Measurements from ENCODE around the gene PLXNB1. TPM values are rescaled to one million over a fixed set of nuclear protein-coding genes. Genes with fewer than 3 reads are reported as not detected.
A peak's percentile ranks its signal among the peaks of the same experiment; 100 is the strongest.

Gene PLXNB1
- total RNA-seq, 1 donor from 2014 or later = 62.0 TPM

DNA sequence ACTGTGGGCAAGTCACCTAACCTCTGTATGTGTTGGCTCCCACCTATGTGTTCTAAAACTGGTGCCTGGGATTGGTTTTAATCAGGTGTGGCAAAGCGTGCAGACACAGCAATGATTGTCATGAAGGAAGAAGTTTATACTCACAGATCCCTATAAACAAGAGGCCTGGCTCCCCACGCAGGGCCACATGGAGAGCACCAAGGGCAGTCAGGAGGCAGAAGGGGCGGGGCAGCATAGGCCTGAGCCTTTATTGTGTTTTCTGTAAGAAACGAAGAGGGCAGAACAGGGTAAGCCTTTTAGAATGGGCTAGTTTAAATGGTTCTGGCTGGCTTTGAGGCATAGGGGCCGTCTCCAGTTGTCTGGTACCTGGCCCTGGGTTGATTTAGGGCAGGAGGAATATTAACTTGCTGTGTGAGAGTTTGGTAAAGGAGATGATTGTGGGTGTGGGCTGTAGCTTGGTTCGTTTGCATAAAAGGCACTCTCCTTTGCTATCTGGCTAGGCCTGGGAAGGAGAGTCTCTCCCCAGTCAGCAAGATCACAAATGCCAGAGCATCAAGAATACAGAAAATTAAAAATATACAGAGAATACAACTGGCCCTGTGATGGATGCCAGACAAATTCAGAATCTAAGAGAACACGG is 60.1 kb downstream of the PLXNB1 start:
- no peak for ATAC-seq

GRCh38 chr3:48367201-48367600 is 62.7 kb downstream of the PLXNB1 start:
- no peak for ATAC-seq

- ATAC-seq = no peak
Observed at GRCh38 chr3:48364840-48365239, 65.0 kb downstream of the PLXNB1 start.

GRCh38 chr3:48361928-48362327 is 68.0 kb downstream of the PLXNB1 start:
- no peak for ATAC-seq

GRCh38 chr3:48356419-48356818 is 73.5 kb downstream of the PLXNB1 start:
- peak; percentile 55 for ATAC-seq

DNA sequence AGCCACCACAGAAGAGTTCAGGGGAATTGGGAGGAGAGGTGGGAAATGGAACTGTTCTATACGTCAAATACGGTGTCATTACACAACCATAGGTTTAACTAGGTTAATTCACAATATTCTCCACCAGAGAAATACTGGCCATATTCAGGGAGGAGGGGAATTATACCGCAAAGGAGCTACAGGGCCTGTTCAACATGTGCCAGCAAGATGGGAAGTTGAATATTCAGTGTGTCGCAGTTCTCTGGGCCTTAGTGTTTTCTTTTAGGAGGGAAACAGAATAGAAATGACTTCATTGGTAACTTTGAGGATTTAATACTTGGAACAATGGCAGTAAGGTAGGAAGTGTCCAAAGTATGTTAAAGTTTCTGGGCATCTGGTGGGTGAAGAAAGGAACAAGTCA is 75.9 kb downstream of the PLXNB1 start:
- no peak for ATAC-seq

Other genes starting within 250 kb of the PLXNB1 start
- 3.8 TPM for gene CDC25A, start 241.7 kb downstream of the PLXNB1 start, total RNA-seq
- gene CAMP, start 206.6 kb downstream of the PLXNB1 start, total RNA-seq = not detected
- 6.9 TPM for gene ZNF589, start 189.0 kb downstream of the PLXNB1 start, total RNA-seq
- gene NME6, start 128.7 kb downstream of the PLXNB1 start, total RNA-seq = 17.0 TPM
- 1.6 TPM for gene SPINK8, start 96.4 kb downstream of the PLXNB1 start, total RNA-seq
- not detected for gene FBXW12, start 57.9 kb downstream of the PLXNB1 start, total RNA-seq
- gene CCDC51, start 10.0 kb upstream of the PLXNB1 start, total RNA-seq = 15.3 TPM
- 244 TPM for gene TMA7, start 10.2 kb upstream of the PLXNB1 start, total RNA-seq
- 6.3 TPM for gene ATRIP, start 16.7 kb upstream of the PLXNB1 start, total RNA-seq
- 210 TPM for gene SHISA5, start 74.1 kb upstream of the PLXNB1 start, total RNA-seq
- 8.3 TPM for gene PFKFB4, start 126.7 kb upstream of the PLXNB1 start, total RNA-seq
- gene UCN2, start 133.7 kb upstream of the PLXNB1 start, total RNA-seq = 2.2 TPM
- 86.4 TPM for gene COL7A1, start 165.2 kb upstream of the PLXNB1 start, total RNA-seq
- 258 TPM for gene UQCRC1, start 179.6 kb upstream of the PLXNB1 start, total RNA-seq
- gene TMEM89, start 191.7 kb upstream of the PLXNB1 start, total RNA-seq = not detected
- gene SLC26A6, start 205.4 kb upstream of the PLXNB1 start, total RNA-seq = 7.9 TPM
- 0.88 TPM for gene CELSR3, start 232.8 kb upstream of the PLXNB1 start, total RNA-seq

Measured in esophagus mucosa (tissue), 1 donor.